Measurements from ENCODE around the gene KIAA0319L.

Gene KIAA0319L

DNA sequence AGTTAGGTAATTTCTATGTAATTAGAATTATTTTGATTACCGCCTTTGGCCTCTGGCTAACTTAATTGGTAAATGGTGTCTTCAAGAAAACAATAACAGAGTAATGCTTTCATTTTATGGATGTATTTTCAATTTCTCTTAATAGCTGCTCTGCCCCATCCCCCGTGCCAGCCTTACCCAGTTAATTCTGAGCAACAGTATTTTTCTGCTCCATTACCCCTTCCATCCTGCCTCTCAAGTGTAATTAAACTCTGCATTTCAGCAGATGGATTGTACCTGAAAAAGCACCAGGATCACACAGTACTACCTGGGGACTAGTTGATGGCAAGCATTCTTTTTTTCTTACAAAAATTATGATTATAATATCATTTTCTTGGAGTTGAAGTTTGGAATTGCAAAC is 104.2 kb downstream of the KIAA0319L start:
- Histone ChIP-seq H3K9me3 (ENCODE audit: control insufficient read depth, insufficient read depth, low read length) (no peaks in the 10 kb centered on the region), H3K36me3 (ENCODE audit: control insufficient read depth, insufficient read depth, low read length) (peaks cover 81% of the 10 kb centered on the region), H3K27me3 (ENCODE audit: control insufficient read depth, insufficient read depth, low read length) (no peaks in the 10 kb centered on the region), H3K27ac (ENCODE audit: low read depth, low read length) (no peak overlapping the region), H3K4me1 (ENCODE audit: control insufficient read depth, insufficient read depth, low read length) (no peaks in the 10 kb centered on the region), H3K9ac (ENCODE audit: low read depth, low read length) (no peak overlapping the region), H3K4me3 (ENCODE audit: low read depth, low read length) (no peak overlapping the region)

DNA sequence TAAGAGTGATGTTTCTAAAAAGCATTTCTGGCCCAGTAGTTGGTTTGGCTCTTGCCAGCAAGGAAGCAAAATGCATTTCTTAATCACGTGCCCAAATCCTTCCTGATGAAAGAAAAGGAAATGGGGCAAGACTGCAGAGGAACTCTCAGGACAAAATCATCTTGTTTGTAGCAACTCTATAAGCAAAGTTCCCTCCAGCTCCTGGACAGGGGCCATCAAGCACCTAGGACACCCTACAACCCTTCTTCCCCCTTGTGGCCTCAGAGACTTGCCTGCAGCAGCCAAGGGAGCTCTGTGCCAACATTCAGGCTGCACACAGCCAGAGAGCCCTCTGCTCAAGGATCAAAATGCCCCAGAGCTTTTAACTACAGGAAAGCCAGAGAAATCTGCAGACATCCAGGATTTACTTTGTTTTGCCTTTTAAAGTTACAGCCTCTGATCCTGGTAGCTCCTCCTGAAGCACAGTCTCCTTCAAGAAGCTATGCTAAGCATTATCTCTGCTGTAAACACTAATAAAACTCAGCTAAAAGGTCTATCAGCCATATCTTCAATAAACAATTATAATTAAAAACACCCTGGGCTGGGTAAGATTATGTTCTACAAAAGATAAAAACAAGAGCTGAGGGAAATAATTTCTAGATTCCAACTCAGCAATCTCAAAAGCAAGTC is 105.0 kb downstream of the KIAA0319L start:
- H3K27me3 ChIP-seq (ENCODE audit: control insufficient read depth, insufficient read depth, low read length), result no peaks in the 10 kb centered on the region
- H3K9me3 ChIP-seq (ENCODE audit: control insufficient read depth, insufficient read depth, low read length), result no peaks in the 10 kb centered on the region
- H3K36me3 ChIP-seq (ENCODE audit: control insufficient read depth, insufficient read depth, low read length), result peaks cover 86% of the 10 kb centered on the region
- H3K4me1 ChIP-seq (ENCODE audit: control insufficient read depth, insufficient read depth, low read length), result no peaks in the 10 kb centered on the region
- H3K4me3 ChIP-seq (ENCODE audit: low read depth, low read length), result no peak overlapping the region
- no peak overlapping the region for H3K9ac ChIP-seq (ENCODE audit: low read depth, low read length)
- no peak overlapping the region for H3K27ac ChIP-seq (ENCODE audit: low read depth, low read length)

- H3K36me3 ChIP-seq (ENCODE audit: control insufficient read depth, insufficient read depth, low read length), result peaks cover 91% of the 10 kb centered on the region
- H3K4me1 ChIP-seq (ENCODE audit: control insufficient read depth, insufficient read depth, low read length), result no peaks in the 10 kb centered on the region
- no peak overlapping the region for H3K27ac ChIP-seq (ENCODE audit: low read depth, low read length)
- H3K9me3 ChIP-seq (ENCODE audit: control insufficient read depth, insufficient read depth, low read length), result no peaks in the 10 kb centered on the region
- no peak overlapping the region for H3K9ac ChIP-seq (ENCODE audit: low read depth, low read length)
- H3K27me3 ChIP-seq (ENCODE audit: control insufficient read depth, insufficient read depth, low read length), result no peaks in the 10 kb centered on the region
- no peak overlapping the region for H3K4me3 ChIP-seq (ENCODE audit: low read depth, low read length)
Observed at GRCh38 chr1:35451125-35451528, 106.1 kb downstream of the KIAA0319L start.

GRCh38 chr1:35449334-35450008 is 107.7 kb downstream of the KIAA0319L start:
- Histone ChIP-seq H3K9me3 (ENCODE audit: control insufficient read depth, insufficient read depth, low read length) (no peaks in the 10 kb centered on the region), H3K27me3 (ENCODE audit: control insufficient read depth, insufficient read depth, low read length) (no peaks in the 10 kb centered on the region), H3K4me3 (ENCODE audit: low read depth, low read length) (no peak overlapping the region), H3K27ac (ENCODE audit: low read depth, low read length) (no peak overlapping the region), H3K36me3 (ENCODE audit: control insufficient read depth, insufficient read depth, low read length) (peaks cover 98% of the 10 kb centered on the region), H3K4me1 (ENCODE audit: control insufficient read depth, insufficient read depth, low read length) (no peaks in the 10 kb centered on the region), H3K9ac (ENCODE audit: low read depth, low read length) (no peak overlapping the region)

DNA sequence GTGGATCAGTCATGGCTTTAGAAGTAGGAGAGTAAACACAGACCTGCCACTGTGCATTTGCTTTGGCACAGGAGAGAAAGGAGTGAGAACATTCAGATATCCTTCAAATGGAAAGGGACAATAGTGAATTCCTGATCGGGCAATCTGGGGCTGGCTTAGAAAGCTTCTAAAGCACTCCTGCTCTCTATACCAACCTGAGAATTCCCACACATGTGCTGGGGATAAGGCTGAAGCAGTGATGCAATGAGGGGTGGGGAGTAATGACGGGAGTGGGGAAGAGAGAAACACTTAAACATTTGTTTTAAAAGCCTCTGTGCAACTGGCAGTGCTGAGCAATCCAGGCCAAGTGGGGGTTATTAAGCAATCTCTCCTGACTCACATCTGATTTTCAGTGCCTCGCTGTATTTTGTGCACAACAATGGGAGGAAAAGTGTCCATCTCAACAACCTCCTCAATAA is 108.8 kb downstream of the KIAA0319L start:
- peaks cover 97% of the 10 kb centered on the region for H3K36me3 ChIP-seq (ENCODE audit: control insufficient read depth, insufficient read depth, low read length)
- H3K9me3 ChIP-seq (ENCODE audit: control insufficient read depth, insufficient read depth, low read length), result no peaks in the 10 kb centered on the region
- no peak overlapping the region for H3K9ac ChIP-seq (ENCODE audit: low read depth, low read length)
- H3K4me1 ChIP-seq (ENCODE audit: control insufficient read depth, insufficient read depth, low read length), result no peaks in the 10 kb centered on the region
- no peaks in the 10 kb centered on the region for H3K27me3 ChIP-seq (ENCODE audit: control insufficient read depth, insufficient read depth, low read length)
- H3K4me3 ChIP-seq (ENCODE audit: low read depth, low read length), result no peak overlapping the region
- H3K27ac ChIP-seq (ENCODE audit: low read depth, low read length), result no peak overlapping the region

GRCh38 chr1:35447278-35447677 is 109.9 kb downstream of the KIAA0319L start:
- H3K4me1 ChIP-seq (ENCODE audit: control insufficient read depth, insufficient read depth, low read length), result no peaks in the 10 kb centered on the region
- no peak overlapping the region for H3K27ac ChIP-seq (ENCODE audit: low read depth, low read length)
- H3K9ac ChIP-seq (ENCODE audit: low read depth, low read length), result no peak overlapping the region
- no peak overlapping the region for H3K4me3 ChIP-seq (ENCODE audit: low read depth, low read length)
- no peaks in the 10 kb centered on the region for H3K9me3 ChIP-seq (ENCODE audit: control insufficient read depth, insufficient read depth, low read length)
- no peaks in the 10 kb centered on the region for H3K27me3 ChIP-seq (ENCODE audit: control insufficient read depth, insufficient read depth, low read length)
- peaks cover 96% of the 10 kb centered on the region for H3K36me3 ChIP-seq (ENCODE audit: control insufficient read depth, insufficient read depth, low read length)

DNA sequence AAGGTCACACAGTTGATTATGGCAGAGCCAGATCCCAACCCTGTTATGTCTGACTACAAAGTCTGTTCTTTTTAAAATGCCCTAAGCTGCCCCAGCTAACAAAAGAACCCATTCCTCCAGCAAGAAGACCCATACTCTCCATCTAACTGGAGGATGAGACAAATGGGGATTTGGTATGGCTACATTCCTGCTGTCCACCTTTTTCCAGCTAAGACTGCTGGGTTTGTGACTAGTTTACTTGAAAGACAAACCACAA is 112.8 kb downstream of the KIAA0319L start:
- Histone ChIP-seq H3K27ac (ENCODE audit: low read depth, low read length) (no peak overlapping the region), H3K4me1 (ENCODE audit: control insufficient read depth, insufficient read depth, low read length) (no peaks in the 10 kb centered on the region), H3K27me3 (ENCODE audit: control insufficient read depth, insufficient read depth, low read length) (no peaks in the 10 kb centered on the region), H3K9me3 (ENCODE audit: control insufficient read depth, insufficient read depth, low read length) (no peaks in the 10 kb centered on the region), H3K4me3 (ENCODE audit: low read depth, low read length) (no peak overlapping the region), H3K9ac (ENCODE audit: low read depth, low read length) (no peak overlapping the region), H3K36me3 (ENCODE audit: control insufficient read depth, insufficient read depth, low read length) (peaks cover 97% of the 10 kb centered on the region)

DNA sequence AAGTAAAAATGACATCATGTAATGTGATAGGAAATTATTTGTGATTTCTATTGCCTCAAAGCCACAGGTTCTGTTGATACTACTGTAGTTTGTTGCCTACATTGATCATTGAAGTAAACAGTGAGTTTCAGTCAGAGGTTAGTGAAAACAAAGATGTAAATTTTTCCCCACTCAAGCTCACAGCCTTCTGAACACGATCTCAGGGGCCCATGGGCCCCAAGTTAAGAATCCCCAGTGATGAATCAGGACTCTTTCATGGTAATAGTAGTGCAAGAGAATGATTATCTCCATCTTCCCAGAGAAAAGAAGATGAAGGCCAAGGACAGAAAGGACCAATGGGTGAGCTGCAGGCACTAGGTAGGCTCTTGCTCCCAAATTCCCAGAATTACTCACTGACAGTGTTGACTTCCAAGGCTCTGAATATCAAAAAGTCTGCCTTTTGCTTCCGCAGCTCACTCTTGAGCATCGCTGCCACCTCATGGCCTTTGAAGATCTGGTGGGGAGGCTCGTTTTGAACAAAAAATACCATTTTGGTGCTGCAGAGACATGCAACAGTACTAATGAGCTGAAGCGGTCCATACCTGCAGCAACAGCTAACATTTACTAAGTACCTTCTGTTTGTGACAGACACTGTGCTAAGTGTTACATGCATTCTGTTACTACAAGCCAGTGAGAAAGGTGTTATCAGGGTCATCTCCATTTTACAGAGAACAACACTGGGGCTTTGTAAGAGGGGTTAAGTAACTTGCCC is 113.3 kb downstream of the KIAA0319L start:
- Histone ChIP-seq H3K4me1 (ENCODE audit: control insufficient read depth, insufficient read depth, low read length) (no peaks in the 10 kb centered on the region), H3K4me3 (ENCODE audit: low read depth, low read length) (no peak overlapping the region), H3K9ac (ENCODE audit: low read depth, low read length) (no peak overlapping the region), H3K36me3 (ENCODE audit: control insufficient read depth, insufficient read depth, low read length) (peaks cover 97% of the 10 kb centered on the region), H3K27ac (ENCODE audit: low read depth, low read length) (no peak overlapping the region), H3K9me3 (ENCODE audit: control insufficient read depth, insufficient read depth, low read length) (no peaks in the 10 kb centered on the region), H3K27me3 (ENCODE audit: control insufficient read depth, insufficient read depth, low read length) (no peaks in the 10 kb centered on the region)

- no peak overlapping the region for H3K27ac ChIP-seq (ENCODE audit: low read depth, low read length)
- H3K27me3 ChIP-seq (ENCODE audit: control insufficient read depth, insufficient read depth, low read length), result no peaks in the 10 kb centered on the region
- peaks cover 92% of the 10 kb centered on the region for H3K36me3 ChIP-seq (ENCODE audit: control insufficient read depth, insufficient read depth, low read length)
- no peaks in the 10 kb centered on the region for H3K4me1 ChIP-seq (ENCODE audit: control insufficient read depth, insufficient read depth, low read length)
- H3K9me3 ChIP-seq (ENCODE audit: control insufficient read depth, insufficient read depth, low read length), result no peaks in the 10 kb centered on the region
- no peak overlapping the region for H3K9ac ChIP-seq (ENCODE audit: low read depth, low read length)
- no peak overlapping the region for H3K4me3 ChIP-seq (ENCODE audit: low read depth, low read length)
Observed at GRCh38 chr1:35442734-35443133, 114.5 kb downstream of the KIAA0319L start.

- Histone ChIP-seq H3K4me3 (ENCODE audit: low read depth, low read length) (no peak overlapping the region), H3K9me3 (ENCODE audit: control insufficient read depth, insufficient read depth, low read length) (no peaks in the 10 kb centered on the region), H3K27me3 (ENCODE audit: control insufficient read depth, insufficient read depth, low read length) (no peaks in the 10 kb centered on the region), H3K27ac (ENCODE audit: low read depth, low read length) (no peak overlapping the region), H3K36me3 (ENCODE audit: control insufficient read depth, insufficient read depth, low read length) (peaks cover 92% of the 10 kb centered on the region), H3K9ac (ENCODE audit: low read depth, low read length) (no peak overlapping the region), H3K4me1 (ENCODE audit: control insufficient read depth, insufficient read depth, low read length) (no peaks in the 10 kb centered on the region)
Observed at GRCh38 chr1:35441926-35442579, 115.2 kb downstream of the KIAA0319L start.

DNA sequence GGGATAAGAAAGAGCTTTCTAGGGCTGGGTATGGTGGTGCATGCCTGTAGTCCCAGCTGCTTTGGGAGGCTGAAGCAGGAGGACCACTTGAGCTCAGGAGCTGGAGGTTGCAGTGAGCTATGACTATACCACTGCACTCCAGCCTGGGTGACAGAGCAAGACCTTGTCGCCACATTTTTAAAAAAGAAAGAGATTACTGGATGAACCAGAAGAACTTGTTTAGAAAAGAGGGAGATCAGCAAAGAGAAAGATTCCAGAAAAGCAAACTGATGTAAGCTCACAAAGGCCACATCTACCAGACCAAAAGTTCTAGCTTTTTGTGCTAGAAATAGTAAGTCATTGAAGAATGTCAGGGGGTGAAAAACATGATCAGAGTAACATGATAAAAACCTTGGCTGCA is 117.6 kb downstream of the KIAA0319L start:
- Histone ChIP-seq H3K27me3 (ENCODE audit: control insufficient read depth, insufficient read depth, low read length) (no peaks in the 10 kb centered on the region), H3K36me3 (ENCODE audit: control insufficient read depth, insufficient read depth, low read length) (peaks cover 92% of the 10 kb centered on the region), H3K9me3 (ENCODE audit: control insufficient read depth, insufficient read depth, low read length) (no peaks in the 10 kb centered on the region), H3K9ac (ENCODE audit: low read depth, low read length) (no peak overlapping the region), H3K4me1 (ENCODE audit: control insufficient read depth, insufficient read depth, low read length) (no peaks in the 10 kb centered on the region), H3K27ac (ENCODE audit: low read depth, low read length) (no peak overlapping the region), H3K4me3 (ENCODE audit: low read depth, low read length) (no peak overlapping the region)

Measured in HUES48 (cell line).